Lung microvascular endothelial cell (primary cell): ENCODE data around the gene SDR42E1. TPM values are rescaled to one million over a fixed set of nuclear protein-coding genes. Genes with fewer than 3 reads are reported as not detected.
"Not testable (repeated sequence)": the region's sequence is repeated elsewhere in the genome, so short reads cannot be mapped to it uniquely, and the experiment has no call there.

Experiments used
- DNase-seq, 2 donors: peaks; one replicate each; pipeline versions ENCODE4 v3.0.0 to v3.0.0-alpha.2; 2010; ENCODE audit warnings: low read depth in 2 of 2
- total RNA-seq: library from RNA; depleted of rRNA; stranded (reverse); fragments of >200 nt; gene quantifications from 2 replicates; pipeline ENCODE4 v1.2.1, GENCODE V29; 2014

SDR42E1 gene
- total RNA-seq, 1 donor from 2014 or later = 4.2 TPM

GRCh38 chr16:82037666-82038065 is 26.4 kb upstream of the SDR42E1 start:
- DNase-seq = peak; percentile 63 to 88

GRCh38 chr16:82037251-82037650 is 26.0 kb upstream of the SDR42E1 start:
- DNase-seq = no peak

- peak; percentile 76 to 81 for DNase-seq
Observed at GRCh38 chr16:82034981-82035612, 23.8 kb upstream of the SDR42E1 start, which contains the start of gene HSD17B2. Gene HSD17B2 (plus strand): TSS chr16:82035253. CDS start chr16:82035425, 172 bp downstream.

GRCh38 chr16:82033683-82034300 is 22.5 kb upstream of the SDR42E1 start:
- DNase-seq = peak in 1 of 2 donors; percentile 44

- DNase-seq = no peak
Observed at GRCh38 chr16:82033006-82033405, 21.7 kb upstream of the SDR42E1 start.

- peak; percentile 58 to 86 for DNase-seq
Observed at GRCh38 chr16:82031116-82032084, 20.1 kb upstream of the SDR42E1 start.

- DNase-seq = no peak
Observed at GRCh38 chr16:82027629-82028064, 16.4 kb upstream of the SDR42E1 start.

- DNase-seq = no peak
Observed at GRCh38 chr16:82024883-82025282, 13.6 kb upstream of the SDR42E1 start.

- DNase-seq = no peak
Observed at GRCh38 chr16:82024316-82024715, 13.0 kb upstream of the SDR42E1 start.

GRCh38 chr16:82023206-82023605 is 11.9 kb upstream of the SDR42E1 start:
- DNase-seq = no peak

- no peak for DNase-seq
Observed at GRCh38 chr16:82020051-82020450, 8.8 kb upstream of the SDR42E1 start.

GRCh38 chr16:82019535-82019934 is 8.3 kb upstream of the SDR42E1 start:
- no peak for DNase-seq

GRCh38 chr16:82017911-82018568 is 6.8 kb upstream of the SDR42E1 start:
- no peak for DNase-seq

- DNase-seq = no peak
Observed at GRCh38 chr16:82016964-82017363, 5.7 kb upstream of the SDR42E1 start.

- DNase-seq = peak in 1 of 2 donors; percentile 79
Observed at GRCh38 chr16:82016263-82016662, 5.0 kb upstream of the SDR42E1 start.

GRCh38 chr16:82013139-82013538 is 1.9 kb upstream of the SDR42E1 start:
- no peak for DNase-seq

GRCh38 chr16:82010649-82011048 is 621 bp downstream of the SDR42E1 start:
- no peak for DNase-seq

GRCh38 chr16:82009789-82010188 is 1.5 kb downstream of the SDR42E1 start:
- DNase-seq = not testable (repeated sequence)

- DNase-seq = no peak
Observed at GRCh38 chr16:82008957-82009592, 2.2 kb downstream of the SDR42E1 start.

- no peak for DNase-seq
Observed at GRCh38 chr16:82007189-82007588, 4.1 kb downstream of the SDR42E1 start.

- DNase-seq = no peak
Observed at GRCh38 chr16:82006036-82006435, 5.2 kb downstream of the SDR42E1 start.
